HG02943 (cell line): ENCODE data around the gene RIPK4.
"Not testable (repeated sequence)": the region's sequence is repeated elsewhere in the genome, so short reads cannot be mapped to it uniquely, and the experiment has no call there.

Experiments used
- ATAC-seq: cut with Tn5 transposase; IDR thresholded peaks from one replicate; pipeline ENCODE4 v1.9.1; 2021; ENCODE audit warnings: mild to moderate bottlenecking, low read depth, moderate library complexity; ENCODE audit not compliant: unreplicated experiment

The RIPK4 gene

GRCh38 chr21:41703857-41704501, 62.9 kb downstream of the RIPK4 start:
- no peak for ATAC-seq

GRCh38 chr21:41701749-41702148, 65.1 kb downstream of the RIPK4 start:
- no peak for ATAC-seq

GRCh38 chr21:41699311-41699710, 67.5 kb downstream of the RIPK4 start:
- no peak for ATAC-seq

GRCh38 chr21:41698071-41698470, 68.8 kb downstream of the RIPK4 start:
- ATAC-seq: no peak

GRCh38 chr21:41695513-41695912, 71.3 kb downstream of the RIPK4 start:
- no peak for ATAC-seq

- not testable (repeated sequence) for ATAC-seq
Measured at GRCh38 chr21:41694042-41694441, 72.8 kb downstream of the RIPK4 start.

- ATAC-seq: no peak
Measured at GRCh38 chr21:41692185-41692565, 74.7 kb downstream of the RIPK4 start.

- ATAC-seq: no peak
Measured at GRCh38 chr21:41691205-41692184, 75.4 kb downstream of the RIPK4 start.
